ENCODE measurements around the gene WDFY3. TPM values are rescaled to one million over a fixed set of nuclear protein-coding genes. Genes with fewer than 3 reads are reported as not detected.

WDFY3 gene
- total and polyA plus RNA-seq, 2 donors (not counting 1 experiment from before 2014, with no cell fraction given) = 0.05 to 0.36 TPM

GRCh38 chr4:84733343-84734033 lies 233.0 kb downstream of the WDFY3 start:
- H3K4me1 Mint-ChIP-seq = no peaks in the 10 kb centered on the region
- no peak overlapping the region for H3K27ac ChIP-seq (ENCODE audit: low read length in 2 of 2)
- H3K4me2 ChIP-seq (replicated peaks; ENCODE audit: low read depth, low read length, poor library complexity, severe bottlenecking) = no peak overlapping the region
- H3K9ac ChIP-seq (ENCODE audit: low read length) = no peak overlapping the region
- TF ChIP-seq, protein P1, sequence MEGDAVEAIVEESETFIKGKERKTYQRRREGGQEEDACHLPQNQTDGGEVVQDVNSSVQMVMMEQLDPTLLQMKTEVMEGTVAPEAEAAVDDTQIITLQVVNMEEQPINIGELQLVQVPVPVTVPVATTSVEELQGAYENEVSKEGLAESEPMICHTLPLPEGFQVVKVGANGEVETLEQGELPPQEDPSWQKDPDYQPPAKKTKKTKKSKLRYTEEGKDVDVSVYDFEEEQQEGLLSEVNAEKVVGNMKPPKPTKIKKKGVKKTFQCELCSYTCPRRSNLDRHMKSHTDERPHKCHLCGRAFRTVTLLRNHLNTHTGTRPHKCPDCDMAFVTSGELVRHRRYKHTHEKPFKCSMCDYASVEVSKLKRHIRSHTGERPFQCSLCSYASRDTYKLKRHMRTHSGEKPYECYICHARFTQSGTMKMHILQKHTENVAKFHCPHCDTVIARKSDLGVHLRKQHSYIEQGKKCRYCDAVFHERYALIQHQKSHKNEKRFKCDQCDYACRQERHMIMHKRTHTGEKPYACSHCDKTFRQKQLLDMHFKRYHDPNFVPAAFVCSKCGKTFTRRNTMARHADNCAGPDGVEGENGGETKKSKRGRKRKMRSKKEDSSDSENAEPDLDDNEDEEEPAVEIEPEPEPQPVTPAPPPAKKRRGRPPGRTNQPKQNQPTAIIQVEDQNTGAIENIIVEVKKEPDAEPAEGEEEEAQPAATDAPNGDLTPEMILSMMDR (IDR thresholded peaks at IDR 0.05) = no peak
- TF ChIP-seq EZH2 (IDR thresholded peaks at IDR 0.05; ENCODE audit: borderline replicate concordance, insufficient read depth, low read depth, low read length, poor library complexity, severe bottlenecking) = no peak
- ATAC-seq (ENCODE audit: low read depth) = no peak
- ChIA-PET CTCF (interaction anchor here (1.5 to 2.3 kb wide), 2 partner anchors 9 to 16 kb away, joined by 3 to 7 read pairs; no protein-coding TSS in a partner anchor), POLR2A (no interaction called here)
- H3K4me3 ChIP-seq (ENCODE audit: control extremely low read depth in 1 of 5, extremely low read depth in 1 of 5, insufficient read depth in 1 of 5, low read depth in 2 of 5, low read length in 4 of 5) = no peak overlapping the region
- no peaks in the 10 kb centered on the region for H3K27me3 ChIP-seq (replicated peaks in 1 of 4; ENCODE audit: control extremely low read depth in 1 of 4, control insufficient read depth in 3 of 4, insufficient read depth in 4 of 4, low read length in 3 of 4)
- H3K9me3 ChIP-seq (ENCODE audit: control extremely low read depth in 1 of 3, control insufficient read depth in 2 of 3, insufficient read depth in 1 of 3, low read length in 2 of 3) = no peaks in the 10 kb centered on the region
- H2AFZ ChIP-seq (ENCODE audit: insufficient read depth, low read depth, low read length, poor library complexity, severe bottlenecking) = no peak overlapping the region
- H3K79me2 ChIP-seq (ENCODE audit: control insufficient read depth, insufficient read depth, low read length) = no peaks in the 10 kb centered on the region
- H3K36me3 ChIP-seq (replicated peaks in 1 of 2; ENCODE audit: control extremely low read depth in 1 of 2, control insufficient read depth in 1 of 2, extremely low read depth in 1 of 2, insufficient read depth in 2 of 2, low read length in 1 of 2) = no peaks in the 10 kb centered on the region
- 91% methylated on average over 9 of the region's 13 CpGs for WGBS (ENCODE audit: insufficient coverage)
- H3K9me3 Mint-ChIP-seq (ENCODE audit: insufficient read depth) = no peaks in the 10 kb centered on the region
- no peak overlapping the region for H3K4me3 Mint-ChIP-seq
- DNase-seq = no peak
- no peaks in the 10 kb centered on the region for H3K4me1 ChIP-seq (ENCODE audit: control insufficient read depth in 2 of 2, insufficient read depth in 2 of 2, low read length in 2 of 2)
- H4K20me1 ChIP-seq (ENCODE audit: control insufficient read depth, insufficient read depth, low read length, poor library complexity, severe bottlenecking) = no peaks in the 10 kb centered on the region
- intact Hi-C loops (cut with micrococcal nuclease) = no loop called here
- H3K27me3 Mint-ChIP-seq = no peaks in the 10 kb centered on the region
- H3K27ac Mint-ChIP-seq = no peak overlapping the region

- CTCF ChIA-PET = no interaction called here
- no peak for ATAC-seq (ENCODE audit: low read depth)
These were observed 236.1 kb downstream of the WDFY3 start for GRCh38 chr4:84730375-84730774.

More at GRCh38 chr4:84730375-84730774, 236.1 kb downstream of the WDFY3 start:
- Histone ChIP-seq H3K36me3 (replicated peaks in 1 of 2; ENCODE audit: control extremely low read depth in 1 of 2, control insufficient read depth in 1 of 2, extremely low read depth in 1 of 2, insufficient read depth in 2 of 2, low read length in 1 of 2) (no peaks in the 10 kb centered on the region), H3K9ac (ENCODE audit: low read length) (no peak overlapping the region), H3K4me3 (ENCODE audit: control extremely low read depth in 1 of 5, extremely low read depth in 1 of 5, insufficient read depth in 1 of 5, low read depth in 2 of 5, low read length in 4 of 5) (no peak overlapping the region), H3K9me3 (ENCODE audit: control extremely low read depth in 1 of 3, control insufficient read depth in 2 of 3, insufficient read depth in 1 of 3, low read length in 2 of 3) (no peaks in the 10 kb centered on the region), H4K20me1 (ENCODE audit: control insufficient read depth, insufficient read depth, low read length, poor library complexity, severe bottlenecking) (no peaks in the 10 kb centered on the region), H3K27ac (ENCODE audit: low read length in 2 of 2) (no peak overlapping the region), H3K4me1 (ENCODE audit: control insufficient read depth in 2 of 2, insufficient read depth in 2 of 2, low read length in 2 of 2) (no peaks in the 10 kb centered on the region), H2AFZ (ENCODE audit: insufficient read depth, low read depth, low read length, poor library complexity, severe bottlenecking) (no peak overlapping the region), H3K79me2 (ENCODE audit: control insufficient read depth, insufficient read depth, low read length) (no peaks in the 10 kb centered on the region), H3K27me3 (replicated peaks in 1 of 4; ENCODE audit: control extremely low read depth in 1 of 4, control insufficient read depth in 3 of 4, insufficient read depth in 4 of 4, low read length in 3 of 4) (no peaks in the 10 kb centered on the region), H3K4me2 (replicated peaks; ENCODE audit: low read depth, low read length, poor library complexity, severe bottlenecking) (no peak overlapping the region)
- H3K27ac Mint-ChIP-seq = no peak overlapping the region
- H3K9me3 Mint-ChIP-seq (ENCODE audit: insufficient read depth) = no peaks in the 10 kb centered on the region
- POLR2A ChIA-PET = no interaction called here
- H3K4me3 Mint-ChIP-seq = no peak overlapping the region
- no peaks in the 10 kb centered on the region for H3K4me1 Mint-ChIP-seq
- intact Hi-C loops (cut with micrococcal nuclease) = no loop called here
- H3K27me3 Mint-ChIP-seq = no peaks in the 10 kb centered on the region
- no peak for DNase-seq
- TF ChIP-seq, protein P1 (IDR thresholded peaks at IDR 0.05) = no peak
- TF ChIP-seq EZH2 (IDR thresholded peaks at IDR 0.05; ENCODE audit: borderline replicate concordance, insufficient read depth, low read depth, low read length, poor library complexity, severe bottlenecking) = no peak

Measured in B cell (primary cell).